NCI-H2171 (cell line): Measurements from ENCODE around the gene KCNA10.

Experiments
- DNase-seq: peaks from one replicate; lab custom pipeline; 2025; lab: John Stamatoyannopoulos, UW

KCNA10 gene

DNA sequence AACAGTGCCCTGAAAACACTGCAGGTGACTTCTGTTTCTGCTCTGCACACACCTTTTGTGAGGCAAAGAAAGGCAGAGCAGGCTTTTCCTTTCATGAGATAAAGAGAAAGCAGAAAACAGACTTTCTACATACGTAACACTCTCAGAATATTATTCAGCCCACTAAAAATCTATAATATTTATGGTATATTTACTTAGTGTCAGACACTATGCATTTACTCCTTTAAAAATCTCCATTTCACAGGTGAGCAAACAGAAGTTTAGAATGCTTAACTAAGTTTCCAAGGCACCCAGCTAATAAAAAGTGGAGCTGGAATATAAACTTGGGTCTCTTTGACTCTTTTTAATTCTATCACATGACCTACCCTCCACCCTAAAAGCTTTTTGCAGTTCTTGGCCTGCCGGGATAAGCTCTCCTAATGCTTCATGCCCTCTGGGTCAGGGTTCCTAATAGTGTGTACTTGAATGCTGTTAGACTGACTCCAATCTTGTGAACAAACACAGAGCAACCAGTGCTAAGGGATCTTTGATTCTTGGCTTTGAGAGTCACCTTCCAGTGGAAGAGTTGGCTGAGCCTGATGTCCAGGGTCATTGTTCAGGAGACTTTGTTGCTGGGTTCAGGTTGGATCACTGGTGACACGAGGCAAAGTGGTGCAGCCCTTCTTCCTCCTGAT lies 40.9 kb downstream of the KCNA10 start:
- no peak for DNase-seq

DNA sequence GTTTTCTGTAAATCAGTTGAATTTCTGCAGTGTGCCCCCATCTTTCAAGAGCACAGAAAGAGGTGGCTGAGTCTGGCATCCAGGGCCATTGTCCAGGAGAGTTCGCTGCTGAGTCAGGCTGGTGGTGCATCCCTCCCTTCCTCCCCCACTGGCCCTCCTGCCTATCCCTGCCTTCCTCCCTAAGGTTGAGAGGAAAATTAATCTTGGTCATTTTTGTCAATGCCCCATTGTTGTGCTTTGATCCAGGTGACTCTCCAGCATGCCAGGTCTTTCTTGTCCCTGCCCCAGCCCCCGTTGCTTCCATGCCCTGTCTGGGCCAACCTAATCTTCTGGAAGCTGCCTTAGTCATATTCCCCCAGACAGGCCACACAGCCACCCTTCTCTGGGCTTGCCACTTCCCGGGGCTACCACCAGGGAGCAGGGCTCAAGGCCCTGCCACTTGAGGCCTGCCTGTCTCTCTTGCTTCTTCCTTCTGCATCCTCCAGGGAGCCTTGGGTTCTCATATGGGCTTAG lies 41.5 kb downstream of the KCNA10 start:
- DNase-seq, result no peak

GRCh38 chr1:110477041-110477440 lies 41.9 kb downstream of the KCNA10 start:
- DNase-seq, result no peak

- DNase-seq, result no peak
These were observed 42.8 kb downstream of the KCNA10 start for GRCh38 chr1:110476028-110476765.

DNA sequence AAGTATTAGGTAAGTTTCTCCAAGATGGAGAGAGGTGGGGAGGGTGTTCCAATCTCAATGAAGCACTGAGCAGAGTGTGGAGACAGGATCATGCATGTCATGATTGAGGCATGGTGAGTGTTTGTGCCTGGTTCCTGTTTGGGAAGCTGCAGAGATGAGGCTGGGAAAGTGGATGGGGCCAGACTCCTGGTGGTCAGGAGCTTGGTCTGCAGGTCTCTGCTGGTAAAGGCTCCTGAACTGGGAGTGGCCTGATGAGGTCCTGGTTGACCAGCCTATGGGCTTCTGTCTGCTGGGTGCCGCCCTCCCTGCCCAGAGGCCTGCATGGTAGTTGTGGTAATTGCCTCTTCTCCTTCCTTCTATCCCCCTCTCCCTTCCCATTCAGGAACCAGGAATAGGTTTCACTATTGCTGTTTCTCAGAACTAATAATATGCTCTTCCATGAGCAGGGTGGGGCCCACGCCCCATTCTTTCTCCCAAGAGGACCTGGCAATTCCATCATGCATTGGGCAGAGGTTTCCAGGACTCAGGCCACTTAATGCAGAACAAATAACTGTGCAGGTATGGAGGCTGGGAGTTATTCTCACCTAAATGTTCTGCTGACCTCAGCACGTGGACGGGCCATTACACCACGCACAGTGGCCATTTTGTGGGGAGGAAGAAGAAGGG lies 43.5 kb downstream of the KCNA10 start:
- no peak for DNase-seq

- DNase-seq, result no peak
These were observed 44.5 kb downstream of the KCNA10 start for GRCh38 chr1:110474444-110474843.

GRCh38 chr1:110472546-110472945 lies 46.4 kb downstream of the KCNA10 start:
- no peak for DNase-seq

DNA sequence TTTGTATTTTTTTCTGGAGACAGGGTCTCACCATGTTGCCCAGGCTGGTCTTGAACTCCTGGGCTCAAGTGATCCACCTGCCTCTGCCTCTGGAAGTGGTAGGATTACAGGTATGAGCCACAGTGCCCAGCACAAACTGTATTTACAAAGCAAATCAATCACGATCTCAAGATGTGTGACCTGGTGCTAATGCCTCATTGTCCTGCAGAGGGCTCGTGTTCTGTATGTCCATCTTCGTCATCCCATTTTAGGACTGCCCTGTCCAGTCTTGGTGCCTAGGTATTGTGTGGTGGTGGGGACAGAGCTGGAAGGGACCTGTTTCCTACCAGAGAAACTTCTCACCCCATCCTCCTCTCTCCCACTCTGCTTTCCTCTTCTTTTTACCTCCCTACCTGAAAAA lies 47.8 kb downstream of the KCNA10 start:
- DNase-seq, result no peak
